GM10248 (cell line): ENCODE measurements around the gene NEU1.

Experiments
- CTCF ChIA-PET: fragments of 300-600 bp; sonication (Branson Sonifier 250); formaldehyde crosslinking; extraction: SDS; loops from one replicate; lab custom pipeline; 2021; ENCODE audit warnings: antibody characterized with exemption; lab: Yijun Ruan, JAX
- POLR2A ChIA-PET: fragments of 350-650 bp; sonication (Branson Sonifier 250); formaldehyde crosslinking; extraction: SDS; loops from one replicate; lab custom pipeline; 2020; ENCODE audit warnings: antibody characterized with exemption; lab: Yijun Ruan, JAX
- DNase-seq: peaks from one replicate; pipeline ENCODE4 v3.0.0; 2012; ENCODE audit errors: extremely low spot score
- CTCF ChIP-seq: IDR thresholded peaks from 2 replicates; pipeline ENCODE4 v1.5.1; 2012; ENCODE audit warnings: mild to moderate bottlenecking, low read depth; ENCODE audit errors: extremely low read depth, missing control alignments, control extremely low read depth

Gene NEU1

GRCh38 chr6:31899882-31900722 lies 37.5 kb upstream of the NEU1 start:
- no peak for TF ChIP-seq CTCF
- ChIA-PET CTCF (no interaction called here), POLR2A (interaction anchor here (0.6 kb wide), 1 partner anchor 18 kb away, joined by 8 read pairs; no protein-coding TSS in a partner anchor)
- no peak for DNase-seq

DNA sequence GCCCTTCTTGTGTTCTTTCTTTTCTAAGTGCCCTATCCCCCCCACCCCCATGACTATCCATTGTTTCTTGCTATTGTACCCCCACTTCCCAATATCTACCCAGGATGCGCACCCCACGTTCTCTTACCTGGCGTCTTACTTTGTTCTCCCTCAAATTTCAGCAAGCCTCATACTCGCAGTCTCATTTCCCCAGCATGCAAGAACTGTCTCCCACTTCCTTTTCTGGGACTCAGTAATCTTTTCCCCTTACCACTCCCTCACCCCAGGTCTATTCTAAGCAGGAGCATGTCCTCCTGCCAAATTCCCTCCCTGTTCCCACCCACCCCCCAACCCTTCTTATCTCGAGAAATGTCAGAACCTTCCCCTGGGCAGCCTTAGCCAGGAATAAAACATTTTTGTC lies 36.6 kb upstream of the NEU1 start:
- POLR2A ChIA-PET, result no interaction called here
- CTCF ChIA-PET, result interaction anchor here (1.2 to 1.6 kb wide), 3 partner anchors 10 to 348 kb away, joined by 3 to 5 read pairs (median 4); no protein-coding TSS in a partner anchor
- DNase-seq, result no peak
- no peak for TF ChIP-seq CTCF

- POLR2A ChIA-PET, result interaction anchor here (0.7 to 2.1 kb wide), 3 partner anchors 36 to 908 kb away, joined by 3 to 9 read pairs (median 5); partner anchors contain the start of genes ABHD16A and NEU1
- no peak for DNase-seq
- CTCF ChIA-PET, result interaction anchor here (0.9 to 1.6 kb wide), 5 partner anchors 9 to 347 kb away, joined by 3 to 5 read pairs (median 3); no protein-coding TSS in a partner anchor
- TF ChIP-seq CTCF, result no peak
These were observed 35.9 kb upstream of the NEU1 start for GRCh38 chr6:31898383-31899011.

- ChIA-PET CTCF (interaction anchor here (0.8 to 1.6 kb wide), 6 partner anchors 8 to 346 kb away, joined by 3 to 5 read pairs (median 3); no protein-coding TSS in a partner anchor), POLR2A (interaction anchor here (0.6 to 2.1 kb wide), 4 partner anchors 35 to 908 kb away, joined by 3 to 9 read pairs (median 4); partner anchors contain the start of genes ABHD16A, HSPA1B and NEU1)
- DNase-seq, result peak; percentile 91
- TF ChIP-seq CTCF, result no peak
These were observed 35.2 kb upstream of the NEU1 start, which contains the start of gene EHMT2 for GRCh38 chr6:31897612-31898382. EHMT2 (minus strand) TSS chr6:31897698; CDS start chr6:31897677, 21 bp downstream.

DNA sequence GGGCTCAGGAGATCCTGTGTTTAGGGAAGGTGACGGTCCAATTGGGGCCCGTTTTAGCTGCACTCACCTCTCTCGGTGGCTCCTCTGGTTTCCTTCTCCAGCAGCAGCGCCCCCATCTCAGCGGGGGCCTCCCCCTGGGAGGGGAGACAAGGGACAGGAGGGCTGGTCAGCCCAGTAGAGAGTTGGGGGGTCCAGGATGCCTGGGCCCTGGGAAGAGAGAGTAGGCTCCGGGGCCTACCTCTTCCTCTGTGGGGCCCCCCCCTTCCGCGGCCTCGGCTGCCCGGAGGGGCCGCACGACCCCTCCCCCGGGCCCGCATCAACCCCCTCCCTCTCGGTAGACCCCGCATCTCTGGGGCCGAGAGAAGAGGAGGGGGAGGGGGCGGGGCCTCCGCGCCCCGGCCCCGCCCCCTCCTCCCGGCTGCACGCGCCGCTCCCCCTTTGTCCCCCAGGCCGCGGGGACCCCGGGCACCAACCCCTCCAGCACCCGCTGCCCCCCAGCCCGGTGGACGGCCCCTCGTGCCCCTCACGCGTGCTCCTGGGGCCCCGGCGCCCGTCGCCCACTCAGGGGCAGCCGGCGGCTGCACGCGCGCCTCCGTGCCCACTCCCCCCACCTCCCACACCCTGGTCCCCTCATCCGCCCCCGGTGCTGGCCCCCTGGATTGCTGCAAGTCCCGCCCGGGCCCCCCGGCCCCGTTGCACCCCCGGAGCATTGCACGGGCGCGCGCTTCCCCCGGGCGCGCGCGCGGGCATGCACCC lies 34.4 kb upstream of the NEU1 start:
- ChIA-PET POLR2A (interaction anchor here (0.6 to 2.1 kb wide), 2 partner anchors 34 to 70 kb away, joined by 3 to 9 read pairs; partner anchors contain the start of genes HSPA1B and NEU1), CTCF (interaction anchor here (0.8 to 1.1 kb wide), 3 partner anchors 9 to 244 kb away, joined by 3 to 4 read pairs (median 3); no protein-coding TSS in a partner anchor)
- no peak for DNase-seq
- TF ChIP-seq CTCF, result no peak
